AG04450 (cell line): ENCODE measurements around the gene DMBX1. TPM values are rescaled to one million over a fixed set of nuclear protein-coding genes. Genes with fewer than 3 reads are reported as not detected.

ENCODE experiments used
- CTCF ChIA-PET: fragments of 300-600, 350-600 bp; formaldehyde crosslinking; extraction: SDS; loops from one replicate; lab custom pipeline; 2022; ENCODE audit warnings: antibody characterized with exemption, inconsistent platforms; lab: Charles Lee
- POLR2A ChIA-PET: fragments of 350-600 bp; formaldehyde crosslinking; extraction: SDS; loops from one replicate; lab custom pipeline; 2021; ENCODE audit warnings: antibody characterized with exemption, inconsistent platforms; lab: Yijun Ruan, JAX
- DNase-seq: peaks from one replicate; pipeline ENCODE4 v3.0.0-alpha.2; 2011; ENCODE audit warnings: low read depth, low spot score
- H3K27ac ChIP-seq: one replicate; pipeline ENCODE4 v1.5.1; 2012; ENCODE audit warnings: low read depth, low read length, control low read depth
- H3K27me3 ChIP-seq: one replicate; pipeline ENCODE4 v1.6.0; 2012; ENCODE audit warnings: low read length; ENCODE audit not compliant: control insufficient read depth, insufficient read depth
- H3K4me3 ChIP-seq: 2 replicates; pipeline ENCODE4 v1.5.1; 2011; ENCODE audit warnings: mild to moderate bottlenecking, low read depth, low read length, control low read depth
- H3K9me3 ChIP-seq: 2 replicates; pipeline ENCODE4 v1.5.1; 2012; ENCODE audit warnings: low read length; ENCODE audit not compliant: control insufficient read depth, insufficient read depth
- polyA plus RNA-seq: library from polyadenylated mRNA; depleted of rRNA; stranded (reverse); fragments of >200 nt; gene quantifications from 2 replicates; pipeline ENCODE4 v1.2.3, GENCODE V29; 2011; rRNA removed
- TF ChIP-seq, protein P1 (sequence below): IDR thresholded peaks from 2 replicates; pipeline ENCODE4 v1.5.1; 2011; ENCODE audit warnings: low read depth, low read length, control low read depth, inconsistent platforms

Gene DMBX1
- polyA plus RNA-seq, 1 experiment = not detected

DNA sequence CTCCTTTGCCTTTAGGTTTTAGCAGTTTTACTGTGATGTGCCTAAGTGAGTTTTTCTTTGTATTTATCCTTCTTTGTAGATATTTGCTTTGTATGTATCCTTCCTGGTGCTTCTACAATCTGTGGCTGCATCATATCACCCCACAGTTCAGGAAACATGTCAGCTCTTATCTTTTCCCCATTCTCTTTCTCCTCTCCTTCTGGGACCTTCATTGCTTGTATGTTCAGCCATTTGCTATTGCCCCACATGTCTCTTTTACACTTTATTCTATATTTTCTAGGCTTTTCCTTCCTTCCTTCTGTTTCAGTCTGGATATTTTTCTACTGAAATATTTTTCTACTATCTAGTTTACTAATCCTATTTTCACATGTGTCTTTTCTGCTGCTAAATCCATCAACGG lies 46.9 kb downstream of the DMBX1 start:
- no peaks in the 10 kb centered on the region for H3K9me3 ChIP-seq
- TF ChIP-seq, protein P1, sequence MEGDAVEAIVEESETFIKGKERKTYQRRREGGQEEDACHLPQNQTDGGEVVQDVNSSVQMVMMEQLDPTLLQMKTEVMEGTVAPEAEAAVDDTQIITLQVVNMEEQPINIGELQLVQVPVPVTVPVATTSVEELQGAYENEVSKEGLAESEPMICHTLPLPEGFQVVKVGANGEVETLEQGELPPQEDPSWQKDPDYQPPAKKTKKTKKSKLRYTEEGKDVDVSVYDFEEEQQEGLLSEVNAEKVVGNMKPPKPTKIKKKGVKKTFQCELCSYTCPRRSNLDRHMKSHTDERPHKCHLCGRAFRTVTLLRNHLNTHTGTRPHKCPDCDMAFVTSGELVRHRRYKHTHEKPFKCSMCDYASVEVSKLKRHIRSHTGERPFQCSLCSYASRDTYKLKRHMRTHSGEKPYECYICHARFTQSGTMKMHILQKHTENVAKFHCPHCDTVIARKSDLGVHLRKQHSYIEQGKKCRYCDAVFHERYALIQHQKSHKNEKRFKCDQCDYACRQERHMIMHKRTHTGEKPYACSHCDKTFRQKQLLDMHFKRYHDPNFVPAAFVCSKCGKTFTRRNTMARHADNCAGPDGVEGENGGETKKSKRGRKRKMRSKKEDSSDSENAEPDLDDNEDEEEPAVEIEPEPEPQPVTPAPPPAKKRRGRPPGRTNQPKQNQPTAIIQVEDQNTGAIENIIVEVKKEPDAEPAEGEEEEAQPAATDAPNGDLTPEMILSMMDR = no peak
- peaks cover 37% of the 10 kb centered on the region for H3K27me3 ChIP-seq
- H3K27ac ChIP-seq = no peak overlapping the region
- no peak for DNase-seq
- CTCF ChIA-PET = interaction anchor here (0.8 to 8.8 kb wide), 4 partner anchors 7 to 89 kb away, joined by 3 to 76 read pairs (median 8); no protein-coding TSS in a partner anchor
- POLR2A ChIA-PET = no interaction called here
- no peak overlapping the region for H3K4me3 ChIP-seq

DNA sequence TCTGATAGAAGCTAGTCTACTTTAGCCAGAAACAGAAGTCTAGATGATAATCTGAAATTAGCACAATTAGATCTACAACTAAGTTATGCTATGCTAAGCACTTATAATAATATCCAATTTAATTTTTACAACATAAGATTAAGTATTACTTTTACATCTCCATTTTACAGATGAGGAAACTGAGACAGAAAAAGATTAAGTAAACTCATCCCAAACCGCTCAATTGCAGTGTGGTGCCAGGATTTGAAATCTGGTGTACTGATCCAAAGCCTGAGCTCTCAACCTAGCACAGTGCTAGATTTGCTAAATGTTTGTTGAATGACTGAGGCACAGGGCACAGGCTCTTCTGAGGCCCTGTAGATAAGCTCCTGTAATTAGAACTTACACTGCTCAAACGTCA lies 48.0 kb downstream of the DMBX1 start:
- no peak for DNase-seq
- POLR2A ChIA-PET = no interaction called here
- Histone ChIP-seq H3K27me3 (peaks cover 40% of the 10 kb centered on the region), H3K9me3 (no peaks in the 10 kb centered on the region), H3K4me3 (no peak overlapping the region), H3K27ac (no peak overlapping the region)
- TF ChIP-seq, protein P1 = no peak
- CTCF ChIA-PET = interaction anchor here (0.5 to 8.8 kb wide), 7 partner anchors 9 to 189 kb away, joined by 3 to 76 read pairs (median 5); no protein-coding TSS in a partner anchor

DNA sequence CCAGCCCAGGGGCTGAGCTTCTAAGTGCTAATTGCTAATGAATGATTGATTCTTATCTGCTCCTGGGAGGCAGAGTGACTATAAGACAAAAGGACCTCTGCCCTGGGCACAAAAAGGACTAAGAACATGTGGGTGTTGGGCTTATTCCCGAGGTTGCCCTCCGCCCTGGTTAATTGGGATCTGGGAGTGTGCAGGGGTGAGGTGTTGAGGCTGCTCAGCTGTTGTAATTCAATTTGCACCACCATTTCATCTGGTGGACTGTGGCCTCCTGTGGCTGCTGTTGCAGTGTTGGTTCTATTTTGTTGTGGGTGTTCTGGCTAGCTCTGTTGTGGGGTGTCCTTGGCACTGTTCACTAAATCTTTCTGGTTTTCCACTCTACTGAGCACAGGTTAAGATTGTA lies 48.5 kb downstream of the DMBX1 start:
- POLR2A ChIA-PET = no interaction called here
- Histone ChIP-seq H3K9me3 (no peaks in the 10 kb centered on the region), H3K4me3 (no peak overlapping the region), H3K27ac (no peak overlapping the region), H3K27me3 (peaks cover 45% of the 10 kb centered on the region)
- TF ChIP-seq, protein P1 = no peak
- CTCF ChIA-PET = interaction anchor here (1.1 to 8.8 kb wide), 4 partner anchors 9 to 24 kb away, joined by 3 to 76 read pairs (median 10); no protein-coding TSS in a partner anchor
- DNase-seq = no peak

Other genes starting within 250 kb of the DMBX1 start
- gene RAD54L, start 242.1 kb upstream of the DMBX1 start, polyA plus RNA-seq = 1.8 and 1.9 TPM in 2 replicates
- gene LRRC41, start 186.2 kb upstream of the DMBX1 start, polyA plus RNA-seq = 66.3 and 80.2 TPM in 2 replicates
- gene UQCRH, start 186.1 kb upstream of the DMBX1 start, polyA plus RNA-seq = 611 and 757 TPM in 2 replicates
- gene NSUN4, start 149.0 kb upstream of the DMBX1 start, polyA plus RNA-seq = 18.4 and 21.4 TPM in 2 replicates
- gene FAAH, start 95.5 kb upstream of the DMBX1 start, polyA plus RNA-seq = 0.06 and 0.21 TPM in 2 replicates
- not detected in 2 replicates for gene KNCN, start 61.8 kb downstream of the DMBX1 start, polyA plus RNA-seq
- gene MKNK1, start 114.4 kb downstream of the DMBX1 start, polyA plus RNA-seq = 38.0 and 41.5 TPM in 2 replicates
- 11.9 and 13.0 TPM in 2 replicates for gene MOB3C, start 127.0 kb downstream of the DMBX1 start, polyA plus RNA-seq
- 83.8 and 85.6 TPM in 2 replicates for gene ATPAF1, start 178.5 kb downstream of the DMBX1 start, polyA plus RNA-seq
- gene TEX38, start 182.0 kb downstream of the DMBX1 start, polyA plus RNA-seq = not detected in 2 replicates
- 54.3 and 69.9 TPM in 2 replicates for gene EFCAB14, start 229.3 kb downstream of the DMBX1 start, polyA plus RNA-seq